ENCODE results near the gene ATP5ME.

ATP5ME gene

DNA sequence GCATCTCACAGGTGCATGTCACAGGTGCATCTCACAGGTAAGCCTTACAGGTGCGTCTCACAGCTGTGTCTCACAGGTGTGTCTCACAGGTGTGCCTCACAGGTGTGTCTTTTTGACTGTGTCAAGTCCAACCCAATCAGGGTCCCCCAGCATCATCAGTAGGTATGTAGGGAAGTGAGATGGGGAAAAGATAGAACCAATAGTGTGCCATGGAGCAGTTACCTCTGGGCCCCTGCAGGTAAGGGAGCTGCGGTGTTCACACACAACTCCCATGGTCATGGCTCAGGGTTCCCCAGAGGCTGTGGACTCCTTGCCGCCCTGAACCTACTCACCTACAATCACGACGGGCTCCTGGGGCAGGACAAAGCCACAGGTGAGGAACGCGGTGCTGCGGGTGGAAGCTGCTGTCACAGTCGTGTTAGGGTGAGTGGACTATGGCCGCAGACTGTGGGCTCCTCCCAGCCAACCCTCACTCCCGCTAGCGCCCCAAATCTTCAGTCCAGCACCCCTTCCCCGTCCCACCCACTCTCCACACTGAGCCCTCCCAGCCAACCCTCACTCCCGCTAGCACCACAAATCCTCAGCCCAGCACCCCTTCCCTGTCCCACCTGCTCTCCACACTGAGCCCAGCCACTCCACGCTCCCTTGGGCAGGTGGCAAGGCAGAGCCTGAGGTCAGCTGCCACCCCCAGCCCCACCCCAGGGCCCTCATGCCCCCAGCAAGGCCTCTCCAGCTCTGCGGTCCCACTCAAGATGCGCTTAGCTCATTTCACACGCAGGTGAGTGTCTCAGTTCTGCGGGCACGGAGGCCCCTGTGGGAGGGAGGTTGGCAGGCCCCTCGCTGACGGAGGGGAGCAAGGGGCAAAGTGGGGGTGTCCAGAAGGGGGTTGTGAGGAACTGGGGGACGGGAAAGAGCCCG is 50.8 kb downstream of the ATP5ME start:
- DNase-seq (ENCODE audit: low spot score): no peak
- in situ Hi-C loops (cut with MboI; ENCODE audit: low pct_unique_long_range_greater_than_20kb, low sequenced_read_pairs, unreplicated experiment): no loop called here
- TF ChIP-seq, protein P1, sequence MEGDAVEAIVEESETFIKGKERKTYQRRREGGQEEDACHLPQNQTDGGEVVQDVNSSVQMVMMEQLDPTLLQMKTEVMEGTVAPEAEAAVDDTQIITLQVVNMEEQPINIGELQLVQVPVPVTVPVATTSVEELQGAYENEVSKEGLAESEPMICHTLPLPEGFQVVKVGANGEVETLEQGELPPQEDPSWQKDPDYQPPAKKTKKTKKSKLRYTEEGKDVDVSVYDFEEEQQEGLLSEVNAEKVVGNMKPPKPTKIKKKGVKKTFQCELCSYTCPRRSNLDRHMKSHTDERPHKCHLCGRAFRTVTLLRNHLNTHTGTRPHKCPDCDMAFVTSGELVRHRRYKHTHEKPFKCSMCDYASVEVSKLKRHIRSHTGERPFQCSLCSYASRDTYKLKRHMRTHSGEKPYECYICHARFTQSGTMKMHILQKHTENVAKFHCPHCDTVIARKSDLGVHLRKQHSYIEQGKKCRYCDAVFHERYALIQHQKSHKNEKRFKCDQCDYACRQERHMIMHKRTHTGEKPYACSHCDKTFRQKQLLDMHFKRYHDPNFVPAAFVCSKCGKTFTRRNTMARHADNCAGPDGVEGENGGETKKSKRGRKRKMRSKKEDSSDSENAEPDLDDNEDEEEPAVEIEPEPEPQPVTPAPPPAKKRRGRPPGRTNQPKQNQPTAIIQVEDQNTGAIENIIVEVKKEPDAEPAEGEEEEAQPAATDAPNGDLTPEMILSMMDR (IDR thresholded peaks at IDR 0.05; ENCODE audit: extremely low read depth, insufficient read depth, missing control alignments): no peak

Measured in GM13977 (cell line).